Measurements from ENCODE around the gene TNK2.

- TF ChIP-seq POLR2A (IDR thresholded peaks at IDR 0.05; ENCODE audit: borderline replicate concordance, extremely low read depth, insufficient read depth, insufficient read length): no peak
- no peak for TF ChIP-seq CEBPB (IDR thresholded peaks at IDR 0.05; ENCODE audit: low read depth)
- no peak for TF ChIP-seq RAD21 (IDR thresholded peaks at IDR 0.05; ENCODE audit: low read depth)
Observed at GRCh38 chr3:195956577-195956976, 48.2 kb upstream of the TNK2 start.

Measured in HCT116 (cell line).